GM21619 (cell line): ENCODE results near the gene MST1.
A peak's percentile ranks its signal among the peaks of the same experiment; 100 is the strongest.
"Not testable (repeated sequence)": the region's sequence is repeated elsewhere in the genome, so short reads cannot be mapped to it uniquely, and the experiment has no call there.

Experiments used
- ATAC-seq: cut with Tn5 transposase; IDR thresholded peaks from one replicate; pipeline ENCODE4 v1.9.1; 2021; ENCODE audit not compliant: unreplicated experiment

Gene MST1

GRCh38 chr3:49701388-49702077 is 12.3 kb upstream of the MST1 start:
- ATAC-seq: no peak

DNA sequence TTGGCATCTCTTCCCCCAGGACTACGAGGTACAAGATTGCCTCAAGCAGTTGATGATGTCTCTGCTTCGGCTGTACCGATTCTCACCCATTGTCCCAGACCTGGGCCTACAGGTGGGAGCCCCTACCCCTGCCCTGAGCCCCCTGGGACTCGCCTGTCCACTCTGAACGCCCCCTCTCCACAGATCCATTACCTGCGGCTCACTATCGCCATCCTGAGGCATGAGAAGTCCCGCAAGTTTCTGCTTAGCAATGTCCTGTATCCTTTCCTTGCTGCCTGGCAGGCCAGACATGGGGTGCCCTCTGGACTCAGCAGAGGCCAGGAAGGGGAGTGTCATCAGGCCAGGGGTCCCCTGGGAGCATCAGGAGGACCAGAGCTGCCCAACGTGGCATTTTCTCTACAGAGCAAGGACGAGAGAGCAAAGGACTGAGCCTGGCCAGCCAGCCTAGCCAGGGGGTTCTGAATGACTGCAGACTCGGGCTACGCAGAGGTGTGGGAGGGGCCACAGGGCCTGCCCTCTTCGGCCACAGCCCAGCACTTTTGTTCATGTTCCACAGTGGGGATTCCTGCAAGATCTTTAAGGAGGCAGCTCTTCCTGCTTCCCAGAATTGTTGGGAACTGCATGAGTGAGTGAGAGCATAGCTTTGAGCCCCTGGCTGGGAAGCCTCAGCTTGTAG is 11.3 kb upstream of the MST1 start:
- ATAC-seq: no peak

GRCh38 chr3:49700014-49700413 is 10.7 kb upstream of the MST1 start:
- no peak for ATAC-seq

GRCh38 chr3:49699281-49699979 is 10.2 kb upstream of the MST1 start:
- ATAC-seq: no peak

DNA sequence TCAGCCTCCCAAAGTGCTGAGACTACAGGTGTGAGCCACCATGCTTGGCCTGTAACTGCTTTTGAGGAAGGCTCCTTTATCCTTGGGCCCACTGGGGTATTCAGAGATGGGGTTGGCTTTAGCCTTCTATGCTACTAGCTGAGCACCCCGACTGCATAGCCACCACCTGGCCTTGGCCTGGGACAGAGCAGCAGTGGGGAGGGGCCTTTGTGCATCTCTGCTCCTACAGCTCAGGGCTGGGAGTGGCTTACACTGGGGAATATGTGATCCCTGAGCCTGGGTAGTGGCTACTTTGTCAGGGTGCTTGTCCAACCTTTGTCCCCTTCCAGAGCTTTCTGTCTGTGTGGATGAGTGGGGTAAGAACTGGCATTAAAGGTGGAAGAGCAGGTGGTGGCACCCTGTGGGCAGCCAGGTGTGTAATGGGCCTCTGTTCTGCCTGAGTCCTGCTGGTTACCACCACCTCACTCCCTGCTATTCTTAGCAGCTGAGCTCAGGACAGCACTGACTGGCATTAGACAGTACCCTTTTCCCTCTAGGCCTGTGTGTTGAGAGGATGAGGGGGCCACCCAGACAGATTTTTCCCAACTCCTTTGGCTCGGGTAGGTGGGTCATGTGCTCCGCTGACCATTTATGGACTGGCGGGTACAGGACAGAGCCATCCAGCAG is 6.2 kb upstream of the MST1 start:
- ATAC-seq: not testable (repeated sequence)

- not testable (repeated sequence) for ATAC-seq
Measured at GRCh38 chr3:49694409-49695070, 5.3 kb upstream of the MST1 start.

GRCh38 chr3:49691481-49691880 is 2.2 kb upstream of the MST1 start:
- not testable (repeated sequence) for ATAC-seq

DNA sequence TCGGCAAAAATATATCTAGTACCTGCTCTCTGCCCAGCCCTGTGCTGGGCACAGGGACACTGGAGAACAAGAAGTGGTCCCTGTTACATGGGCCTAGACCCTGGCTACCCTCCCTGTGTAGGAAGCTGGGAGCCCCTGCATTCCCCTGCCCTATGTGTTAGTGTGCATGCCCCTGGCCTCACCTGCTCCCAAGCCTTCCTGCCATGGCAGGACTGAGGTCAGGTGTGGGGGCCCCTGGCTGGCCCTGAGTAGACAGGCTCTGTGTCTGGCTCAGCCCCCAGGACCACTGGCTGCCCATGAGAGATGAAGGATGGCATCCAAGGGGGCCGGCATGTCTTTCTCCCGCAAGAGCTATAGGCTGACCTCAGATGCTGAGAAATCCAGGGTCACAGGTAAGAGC is 1.6 kb upstream of the MST1 start:
- not testable (repeated sequence) for ATAC-seq

DNA sequence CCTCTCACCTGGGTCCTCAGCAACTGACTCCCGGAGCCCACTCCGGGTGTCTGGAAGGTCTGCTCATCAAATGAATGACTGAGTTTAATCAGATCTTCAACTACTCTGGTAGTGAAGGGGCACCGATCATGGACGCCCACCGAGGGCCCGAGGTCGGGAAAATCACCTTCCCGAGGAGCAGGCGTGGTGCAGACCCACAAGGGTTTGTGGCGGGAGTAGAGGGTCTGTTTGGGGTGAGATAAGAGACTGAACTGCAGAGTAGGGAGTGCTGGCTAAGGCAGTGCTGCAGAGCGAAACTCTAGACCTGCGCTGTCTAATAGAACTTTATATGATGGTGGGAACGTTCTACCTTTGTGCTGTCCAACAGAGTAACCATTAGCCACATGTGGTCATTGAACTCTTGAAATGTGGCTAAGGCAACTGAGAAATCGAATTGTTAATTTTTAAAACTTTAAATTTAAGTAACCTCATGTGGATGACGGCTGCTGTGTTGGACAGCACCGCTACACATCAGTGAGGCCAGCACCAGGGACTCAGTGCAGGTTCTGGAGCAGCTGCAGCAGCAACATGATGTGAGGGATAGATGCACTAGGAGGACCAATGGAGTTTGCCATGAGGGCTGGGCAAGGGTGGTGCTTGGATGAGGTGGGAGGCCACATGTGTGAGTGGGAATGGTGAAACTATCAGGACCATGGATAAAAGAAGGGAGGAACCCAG is 792 bp upstream of the MST1 start:
- not testable (repeated sequence) for ATAC-seq

- peak; percentile 4 for ATAC-seq
Measured at GRCh38 chr3:49688338-49689045, 782 bp downstream of the MST1 start.

DNA sequence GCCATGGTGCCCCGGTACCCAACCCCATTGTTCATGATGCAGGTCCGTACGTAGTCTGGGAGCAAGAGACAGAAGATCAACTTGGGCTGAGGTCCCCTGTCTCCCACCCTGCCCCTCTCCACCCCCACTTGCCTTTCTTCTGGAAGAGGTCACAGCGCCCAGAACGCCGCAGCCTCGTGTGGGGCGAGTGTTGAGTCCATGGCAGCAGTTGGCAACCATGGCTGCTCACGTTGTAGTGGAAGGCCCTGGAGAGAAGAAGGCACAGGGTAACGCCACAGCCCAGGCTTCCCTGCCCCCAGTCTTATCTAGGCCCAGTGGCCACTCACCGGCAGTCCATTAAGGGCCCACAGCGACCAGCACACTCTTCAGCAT is 1.9 kb downstream of the MST1 start:
- ATAC-seq: not testable (repeated sequence)

GRCh38 chr3:49686769-49687423 is 2.4 kb downstream of the MST1 start:
- not testable (repeated sequence) for ATAC-seq

- ATAC-seq: not testable (repeated sequence)
Measured at GRCh38 chr3:49686346-49686745, 2.9 kb downstream of the MST1 start.

DNA sequence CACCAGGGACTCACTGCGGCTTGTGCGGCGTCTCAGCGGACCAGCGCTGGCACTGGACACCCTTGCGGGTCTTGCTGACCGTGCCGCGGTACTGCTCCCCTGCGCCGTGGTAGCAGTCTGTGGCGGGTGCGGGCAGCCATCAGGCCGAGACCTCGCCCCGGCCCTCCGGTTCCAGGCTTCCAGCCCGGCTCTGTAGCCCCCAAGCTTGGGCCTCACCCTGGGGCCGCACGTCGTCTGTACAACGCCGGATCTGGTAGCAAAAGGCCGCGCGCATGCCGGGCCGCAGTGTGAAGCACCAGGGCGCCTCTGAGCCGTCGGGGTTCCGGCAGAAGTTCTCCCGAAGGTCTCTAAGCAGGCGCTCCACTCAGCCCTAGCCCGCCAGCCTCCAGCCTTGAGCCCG is 3.4 kb downstream of the MST1 start:
- not testable (repeated sequence) for ATAC-seq

DNA sequence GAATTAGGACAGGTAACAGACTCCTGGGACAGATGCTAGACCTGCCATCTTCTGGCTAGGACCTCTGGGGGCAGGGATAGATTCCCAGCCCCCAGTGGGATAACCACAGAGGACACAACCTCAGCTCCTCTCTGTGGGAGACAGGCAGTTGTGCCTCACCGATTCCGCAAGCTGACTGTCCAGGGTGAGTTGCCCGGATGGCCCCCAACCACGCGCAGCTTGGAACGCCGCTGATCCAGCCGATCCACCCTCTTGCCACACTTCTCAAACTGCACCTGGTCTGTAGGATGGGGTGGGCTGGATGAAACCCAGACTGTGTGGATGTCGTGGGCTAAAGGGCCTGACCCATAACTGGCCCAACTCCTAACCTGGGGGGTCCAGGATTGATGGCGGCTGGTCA is 4.2 kb downstream of the MST1 start:
- not testable (repeated sequence) for ATAC-seq

DNA sequence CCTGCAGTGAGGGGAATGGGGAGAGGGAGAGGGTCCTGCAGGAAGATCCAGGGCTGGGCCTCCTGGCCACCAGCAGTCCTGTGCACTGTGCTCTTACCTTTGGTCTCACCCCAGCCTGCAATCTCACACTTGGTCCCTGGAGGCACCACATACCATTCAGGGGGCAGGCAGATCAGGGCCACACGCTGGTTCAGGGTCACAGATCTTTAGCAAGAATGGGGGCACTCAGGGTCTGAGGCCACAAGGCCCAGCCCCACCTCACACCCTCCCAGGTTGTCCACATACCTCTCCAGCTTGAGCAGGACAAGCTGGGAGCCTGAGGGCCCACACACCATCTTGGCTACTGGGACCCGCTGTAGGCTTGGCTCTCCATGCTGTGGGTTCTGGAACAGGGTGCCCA is 4.8 kb downstream of the MST1 start:
- not testable (repeated sequence) for ATAC-seq

DNA sequence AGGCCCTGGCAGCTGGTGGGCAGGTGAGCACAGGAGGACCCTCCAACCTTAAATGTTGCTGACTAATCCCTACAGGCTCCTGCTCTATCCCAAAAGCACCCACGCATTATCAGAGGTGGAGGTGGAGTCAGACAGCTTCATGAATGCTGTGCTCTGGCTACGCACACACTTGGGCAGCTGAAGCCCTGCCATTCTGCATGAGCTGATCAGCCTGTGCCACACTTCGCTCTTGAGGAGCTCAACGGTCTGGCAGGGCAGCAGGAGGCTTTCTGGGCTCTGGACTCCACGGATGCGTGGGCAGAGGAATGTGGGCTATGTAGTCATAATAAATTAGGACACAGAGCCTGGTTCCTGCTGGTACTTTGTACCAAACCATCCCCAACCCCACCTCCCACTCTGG is 6.1 kb downstream of the MST1 start:
- no peak for ATAC-seq

DNA sequence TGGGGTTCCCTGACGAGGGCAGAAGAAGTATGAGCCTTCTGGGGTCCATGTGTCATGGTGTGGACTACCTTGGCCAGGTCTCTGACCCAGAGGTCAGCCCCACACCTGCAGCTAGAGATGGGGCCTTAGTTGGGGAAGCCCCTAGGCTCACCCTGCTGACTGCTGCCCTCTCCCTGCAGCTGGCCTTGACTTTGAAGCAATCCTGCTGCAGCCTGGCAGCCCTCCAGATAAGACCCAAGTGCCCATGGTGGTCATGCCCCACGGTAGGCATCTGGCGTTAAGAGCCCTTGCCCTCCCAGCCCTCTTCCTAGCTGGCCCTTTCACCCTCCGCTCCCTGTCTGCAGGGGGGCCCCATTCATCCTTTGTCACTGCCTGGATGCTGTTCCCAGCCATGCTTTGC is 7.7 kb downstream of the MST1 start:
- no peak for ATAC-seq

DNA sequence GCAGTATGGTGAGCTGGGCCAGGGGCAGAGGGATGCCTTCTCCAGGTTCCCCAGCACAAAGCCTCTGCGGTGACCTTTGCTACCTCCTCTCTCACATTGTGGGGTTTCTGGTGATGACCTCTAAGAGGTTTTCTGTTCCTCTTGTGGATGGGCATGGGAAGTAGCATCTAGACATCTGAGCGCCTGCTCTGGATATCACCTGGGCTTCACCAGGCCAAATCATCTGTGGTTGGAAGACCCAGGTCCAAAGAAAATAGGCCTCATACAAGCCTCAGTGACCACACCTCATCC is 8.1 kb downstream of the MST1 start:
- no peak for ATAC-seq
